HepG2 (cell line): ENCODE measurements around the gene CHAF1A. TPM values are rescaled to one million over a fixed set of nuclear protein-coding genes. Genes with fewer than 3 reads are reported as not detected.

Experiments
- ESRRA ChIP-seq: sonication (generic); formaldehyde crosslinking; IDR thresholded peaks from 2 replicates; pipeline ENCODE4 v1.5.1; 2020; ENCODE audit warnings: mild to moderate bottlenecking, low read depth, missing genetic modification reagents
- PHF20 ChIP-seq: sonication (generic); formaldehyde crosslinking; IDR thresholded peaks from 2 replicates; pipeline ENCODE4 v1.5.0; 2020; ENCODE audit warnings: mild to moderate bottlenecking, missing genetic modification reagents
- RBFOX2 ChIP-seq: fragments of 200-400 bp; formaldehyde crosslinking; IDR thresholded peaks from 2 replicates; pipeline ENCODE4 v1.6.1; 2017; ENCODE audit warnings: low read depth, mild to moderate bottlenecking, low read length
- RBM22 ChIP-seq: fragments of 200-400 bp; formaldehyde crosslinking; optimal IDR thresholded peaks from 2 replicates; pipeline ENCODE3; 2017; ENCODE audit warnings: mild to moderate bottlenecking, low read length, moderate library complexity
- SRSF9 ChIP-seq: fragments of 200-400 bp; formaldehyde crosslinking; IDR thresholded peaks from 2 replicates; pipeline ENCODE4 v1.6.1; 2018; ENCODE audit warnings: borderline replicate concordance, mild to moderate bottlenecking, low read depth, low read length; ENCODE audit not compliant: insufficient read depth, poor library complexity, severe bottlenecking
- YEATS4 ChIP-seq: sonication (generic); formaldehyde crosslinking; IDR thresholded peaks from 2 replicates; pipeline ENCODE4 v1.4.0; 2020; ENCODE audit warnings: missing genetic modification reagents, borderline replicate concordance
- ZC3H4 ChIP-seq: sonication (generic); formaldehyde crosslinking; IDR thresholded peaks from 2 replicates; pipeline ENCODE4 v1.4.0; 2020; ENCODE audit warnings: missing genetic modification reagents, borderline replicate concordance
- ZMAT3 ChIP-seq: sonication (generic); formaldehyde crosslinking; conservative IDR thresholded peaks from 2 replicates; pipeline ENCODE4 v1.7.0; 2021; ENCODE audit warnings: missing genetic modification reagents
- ZNF124 ChIP-seq: sonication (generic); formaldehyde crosslinking; IDR thresholded peaks from 2 replicates; pipeline ENCODE4 v1.4.0; 2020; ENCODE audit warnings: missing genetic modification reagents
- ZNF296 ChIP-seq: sonication (generic); formaldehyde crosslinking; conservative IDR thresholded peaks from 2 replicates; pipeline ENCODE4 v1.5.0; 2020; ENCODE audit warnings: mild to moderate bottlenecking, missing genetic modification reagents
- ZNF598 ChIP-seq: sonication (generic); formaldehyde crosslinking; IDR thresholded peaks from 2 replicates; pipeline ENCODE4 v1.5.1; 2020; ENCODE audit warnings: mild to moderate bottlenecking, missing genetic modification reagents, borderline replicate concordance
- ZNF839 ChIP-seq: sonication (generic); formaldehyde crosslinking; IDR thresholded peaks from 2 replicates; pipeline ENCODE4 v1.4.0; 2020; ENCODE audit warnings: missing genetic modification reagents, mild to moderate bottlenecking, borderline replicate concordance
- polyA plus RNA-seq, 8 experiments: library from polyadenylated mRNA; depleted of rRNA in 3 of 8; stranded (reverse) in 7 of 8; unstranded in 1 of 8; fragments of >200 nt; fragmentation: Illumina TruSeq in 4 of 8; extraction: Trizol in 4 of 8; gene quantifications; 2 replicates each; pipeline versions ENCODE4 v1.2.1 to v1.2.3, GENCODE V29; 2011 to 2016; ENCODE audit warnings: low read depth in 4 of 8, missing spikeins in 1 of 8, mixed read lengths in 1 of 8; ENCODE audit not compliant: insufficient read depth in 1 of 8
- total RNA-seq, 5 experiments: library from RNA; depleted of rRNA; stranded (reverse); fragments of >200 nt; fragmentation: Illumina TruSeq; extraction: Trizol; gene quantifications; 2 replicates each; pipeline ENCODE4 v1.2.3, GENCODE V29; 2016; ENCODE audit warnings: low read depth in 1 of 5
- TF ChIP-seq, protein P1 (sequence below): sonication (generic); formaldehyde crosslinking; IDR thresholded peaks from 2 replicates; pipeline ENCODE4 v1.8.0; 2022; ENCODE audit warnings: missing genetic modification reagents, mild to moderate bottlenecking, borderline replicate concordance
- TF ChIP-seq, protein P2 (sequence below): sonication (generic); formaldehyde crosslinking; IDR thresholded peaks from 2 replicates; pipeline ENCODE4 v1.4.0; 2020; ENCODE audit warnings: mild to moderate bottlenecking, missing genetic modification reagents
- TF ChIP-seq, protein P3 (sequence below): sonication (generic); formaldehyde crosslinking; IDR thresholded peaks from 2 replicates; pipeline ENCODE4 v1.5.0; 2020; ENCODE audit warnings: mild to moderate bottlenecking, low read depth, missing genetic modification reagents, borderline replicate concordance
- TF ChIP-seq, protein P4 (sequence below): sonication (generic); formaldehyde crosslinking; IDR thresholded peaks from 2 replicates; pipeline ENCODE4 v1.4.0; 2020; ENCODE audit warnings: missing genetic modification reagents
- TF ChIP-seq, protein P5 (sequence below): sonication (generic); formaldehyde crosslinking; IDR thresholded peaks from 2 replicates; pipeline ENCODE4 v1.8.0; 2022; ENCODE audit warnings: mild to moderate bottlenecking, missing genetic modification reagents, moderate library complexity

CHAF1A gene
- total and polyA plus RNA-seq, 2 of the 13 experiments (the other 11 are each of a cell fraction or from before 2014, with no cell fraction given), result 11.0 to 34.8 TPM

DNA sequence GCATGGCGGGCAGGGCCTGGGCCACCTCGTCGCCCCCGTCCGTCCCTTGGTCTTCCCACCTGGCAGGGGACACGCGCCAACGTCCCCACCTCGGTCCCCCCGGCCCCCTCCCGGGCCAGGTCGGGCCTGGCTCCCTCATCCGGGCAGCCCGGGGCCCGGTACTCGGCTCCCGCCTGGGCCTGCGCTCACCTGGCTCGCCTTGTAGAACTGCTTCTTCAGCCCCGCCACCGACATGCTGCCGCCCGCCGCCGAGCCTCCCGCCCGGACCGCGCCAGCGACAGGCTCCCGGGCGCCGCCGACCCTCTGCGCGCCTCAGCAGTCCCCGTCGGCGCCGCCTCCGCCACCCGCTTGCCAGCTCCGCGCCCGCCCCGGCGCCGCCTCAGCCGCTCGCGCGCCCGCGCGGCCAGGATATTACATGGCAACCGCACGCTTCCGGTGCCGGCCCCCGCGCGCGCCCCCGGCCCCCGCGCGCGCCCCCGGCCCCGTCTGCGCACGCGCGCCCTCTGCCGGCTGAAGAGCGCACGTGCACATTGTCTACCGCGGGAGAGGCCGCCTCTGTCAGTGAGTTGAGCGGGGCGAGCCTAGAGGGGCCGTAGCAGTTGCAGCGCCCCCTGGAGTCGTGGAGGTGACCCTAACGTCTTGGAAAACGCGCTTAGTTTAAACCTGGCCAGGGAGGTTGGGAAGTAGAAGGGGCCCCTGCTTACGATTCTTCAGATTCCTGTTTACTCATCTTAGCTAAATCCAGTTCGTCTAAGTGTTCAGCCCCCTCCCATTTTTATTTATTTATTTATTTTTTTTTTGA, 2.1 kb upstream of the CHAF1A start, which contains the start of gene SH3GL1 (continued):
- TF ChIP-seq, protein P1, sequence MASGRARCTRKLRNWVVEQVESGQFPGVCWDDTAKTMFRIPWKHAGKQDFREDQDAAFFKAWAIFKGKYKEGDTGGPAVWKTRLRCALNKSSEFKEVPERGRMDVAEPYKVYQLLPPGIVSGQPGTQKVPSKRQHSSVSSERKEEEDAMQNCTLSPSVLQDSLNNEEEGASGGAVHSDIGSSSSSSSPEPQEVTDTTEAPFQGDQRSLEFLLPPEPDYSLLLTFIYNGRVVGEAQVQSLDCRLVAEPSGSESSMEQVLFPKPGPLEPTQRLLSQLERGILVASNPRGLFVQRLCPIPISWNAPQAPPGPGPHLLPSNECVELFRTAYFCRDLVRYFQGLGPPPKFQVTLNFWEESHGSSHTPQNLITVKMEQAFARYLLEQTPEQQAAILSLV, result no peak; the same call in 1 of the 2 replicates
- no peak for TF ChIP-seq ZC3H4
- no peak for TF ChIP-seq ZNF296 (CRISPR knock-in tag)
- no peak for TF ChIP-seq ZNF124 (CRISPR knock-in tag)
- TF ChIP-seq, protein P2, sequence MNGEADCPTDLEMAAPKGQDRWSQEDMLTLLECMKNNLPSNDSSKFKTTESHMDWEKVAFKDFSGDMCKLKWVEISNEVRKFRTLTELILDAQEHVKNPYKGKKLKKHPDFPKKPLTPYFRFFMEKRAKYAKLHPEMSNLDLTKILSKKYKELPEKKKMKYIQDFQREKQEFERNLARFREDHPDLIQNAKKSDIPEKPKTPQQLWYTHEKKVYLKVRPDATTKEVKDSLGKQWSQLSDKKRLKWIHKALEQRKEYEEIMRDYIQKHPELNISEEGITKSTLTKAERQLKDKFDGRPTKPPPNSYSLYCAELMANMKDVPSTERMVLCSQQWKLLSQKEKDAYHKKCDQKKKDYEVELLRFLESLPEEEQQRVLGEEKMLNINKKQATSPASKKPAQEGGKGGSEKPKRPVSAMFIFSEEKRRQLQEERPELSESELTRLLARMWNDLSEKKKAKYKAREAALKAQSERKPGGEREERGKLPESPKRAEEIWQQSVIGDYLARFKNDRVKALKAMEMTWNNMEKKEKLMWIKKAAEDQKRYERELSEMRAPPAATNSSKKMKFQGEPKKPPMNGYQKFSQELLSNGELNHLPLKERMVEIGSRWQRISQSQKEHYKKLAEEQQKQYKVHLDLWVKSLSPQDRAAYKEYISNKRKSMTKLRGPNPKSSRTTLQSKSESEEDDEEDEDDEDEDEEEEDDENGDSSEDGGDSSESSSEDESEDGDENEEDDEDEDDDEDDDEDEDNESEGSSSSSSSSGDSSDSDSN (CRISPR knock-in tag), result peak; percentile 57; the same call in 1 of the 2 replicates
- TF ChIP-seq ZMAT3 (CRISPR knock-in tag), result peak; percentile 58
- no peak for TF ChIP-seq ZNF598
- no peak for TF ChIP-seq RBM22
- TF ChIP-seq, protein P3, sequence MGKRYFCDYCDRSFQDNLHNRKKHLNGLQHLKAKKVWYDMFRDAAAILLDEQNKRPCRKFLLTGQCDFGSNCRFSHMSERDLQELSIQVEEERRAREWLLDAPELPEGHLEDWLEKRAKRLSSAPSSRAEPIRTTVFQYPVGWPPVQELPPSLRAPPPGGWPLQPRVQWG, result no peak
- no peak for TF ChIP-seq ESRRA
- TF ChIP-seq, protein P4, sequence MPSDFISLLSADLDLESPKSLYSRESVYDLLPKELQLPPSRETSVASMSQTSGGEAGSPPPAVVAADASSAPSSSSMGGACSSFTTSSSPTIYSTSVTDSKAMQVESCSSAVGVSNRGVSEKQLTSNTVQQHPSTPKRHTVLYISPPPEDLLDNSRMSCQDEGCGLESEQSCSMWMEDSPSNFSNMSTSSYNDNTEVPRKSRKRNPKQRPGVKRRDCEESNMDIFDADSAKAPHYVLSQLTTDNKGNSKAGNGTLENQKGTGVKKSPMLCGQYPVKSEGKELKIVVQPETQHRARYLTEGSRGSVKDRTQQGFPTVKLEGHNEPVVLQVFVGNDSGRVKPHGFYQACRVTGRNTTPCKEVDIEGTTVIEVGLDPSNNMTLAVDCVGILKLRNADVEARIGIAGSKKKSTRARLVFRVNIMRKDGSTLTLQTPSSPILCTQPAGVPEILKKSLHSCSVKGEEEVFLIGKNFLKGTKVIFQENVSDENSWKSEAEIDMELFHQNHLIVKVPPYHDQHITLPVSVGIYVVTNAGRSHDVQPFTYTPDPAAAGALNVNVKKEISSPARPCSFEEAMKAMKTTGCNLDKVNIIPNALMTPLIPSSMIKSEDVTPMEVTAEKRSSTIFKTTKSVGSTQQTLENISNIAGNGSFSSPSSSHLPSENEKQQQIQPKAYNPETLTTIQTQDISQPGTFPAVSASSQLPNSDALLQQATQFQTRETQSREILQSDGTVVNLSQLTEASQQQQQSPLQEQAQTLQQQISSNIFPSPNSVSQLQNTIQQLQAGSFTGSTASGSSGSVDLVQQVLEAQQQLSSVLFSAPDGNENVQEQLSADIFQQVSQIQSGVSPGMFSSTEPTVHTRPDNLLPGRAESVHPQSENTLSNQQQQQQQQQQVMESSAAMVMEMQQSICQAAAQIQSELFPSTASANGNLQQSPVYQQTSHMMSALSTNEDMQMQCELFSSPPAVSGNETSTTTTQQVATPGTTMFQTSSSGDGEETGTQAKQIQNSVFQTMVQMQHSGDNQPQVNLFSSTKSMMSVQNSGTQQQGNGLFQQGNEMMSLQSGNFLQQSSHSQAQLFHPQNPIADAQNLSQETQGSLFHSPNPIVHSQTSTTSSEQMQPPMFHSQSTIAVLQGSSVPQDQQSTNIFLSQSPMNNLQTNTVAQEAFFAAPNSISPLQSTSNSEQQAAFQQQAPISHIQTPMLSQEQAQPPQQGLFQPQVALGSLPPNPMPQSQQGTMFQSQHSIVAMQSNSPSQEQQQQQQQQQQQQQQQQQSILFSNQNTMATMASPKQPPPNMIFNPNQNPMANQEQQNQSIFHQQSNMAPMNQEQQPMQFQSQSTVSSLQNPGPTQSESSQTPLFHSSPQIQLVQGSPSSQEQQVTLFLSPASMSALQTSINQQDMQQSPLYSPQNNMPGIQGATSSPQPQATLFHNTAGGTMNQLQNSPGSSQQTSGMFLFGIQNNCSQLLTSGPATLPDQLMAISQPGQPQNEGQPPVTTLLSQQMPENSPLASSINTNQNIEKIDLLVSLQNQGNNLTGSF, result no peak
- TF ChIP-seq ZNF839 (CRISPR knock-in tag), result no peak
- TF ChIP-seq, protein P5, sequence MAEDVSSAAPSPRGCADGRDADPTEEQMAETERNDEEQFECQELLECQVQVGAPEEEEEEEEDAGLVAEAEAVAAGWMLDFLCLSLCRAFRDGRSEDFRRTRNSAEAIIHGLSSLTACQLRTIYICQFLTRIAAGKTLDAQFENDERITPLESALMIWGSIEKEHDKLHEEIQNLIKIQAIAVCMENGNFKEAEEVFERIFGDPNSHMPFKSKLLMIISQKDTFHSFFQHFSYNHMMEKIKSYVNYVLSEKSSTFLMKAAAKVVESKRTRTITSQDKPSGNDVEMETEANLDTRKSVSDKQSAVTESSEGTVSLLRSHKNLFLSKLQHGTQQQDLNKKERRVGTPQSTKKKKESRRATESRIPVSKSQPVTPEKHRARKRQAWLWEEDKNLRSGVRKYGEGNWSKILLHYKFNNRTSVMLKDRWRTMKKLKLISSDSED (CRISPR knock-in tag), result no peak
- peak; percentile 79 for TF ChIP-seq RBFOX2
- no peak for TF ChIP-seq SRSF9
- peak; percentile 78 for TF ChIP-seq YEATS4 (CRISPR knock-in tag)
- TF ChIP-seq PHF20, result peak; percentile 73
